NCI-H1092 treated with DMSO at 0.1 percent for 48 hours (cell line): ENCODE measurements around the gene METTL2B.
"Not testable (repeated sequence)": the region's sequence is repeated elsewhere in the genome, so short reads cannot be mapped to it uniquely, and the experiment has no call there.

Experiments
- DNase-seq: peaks from one replicate; lab custom pipeline; 2025; lab: John Stamatoyannopoulos, UW

Gene METTL2B

DNA sequence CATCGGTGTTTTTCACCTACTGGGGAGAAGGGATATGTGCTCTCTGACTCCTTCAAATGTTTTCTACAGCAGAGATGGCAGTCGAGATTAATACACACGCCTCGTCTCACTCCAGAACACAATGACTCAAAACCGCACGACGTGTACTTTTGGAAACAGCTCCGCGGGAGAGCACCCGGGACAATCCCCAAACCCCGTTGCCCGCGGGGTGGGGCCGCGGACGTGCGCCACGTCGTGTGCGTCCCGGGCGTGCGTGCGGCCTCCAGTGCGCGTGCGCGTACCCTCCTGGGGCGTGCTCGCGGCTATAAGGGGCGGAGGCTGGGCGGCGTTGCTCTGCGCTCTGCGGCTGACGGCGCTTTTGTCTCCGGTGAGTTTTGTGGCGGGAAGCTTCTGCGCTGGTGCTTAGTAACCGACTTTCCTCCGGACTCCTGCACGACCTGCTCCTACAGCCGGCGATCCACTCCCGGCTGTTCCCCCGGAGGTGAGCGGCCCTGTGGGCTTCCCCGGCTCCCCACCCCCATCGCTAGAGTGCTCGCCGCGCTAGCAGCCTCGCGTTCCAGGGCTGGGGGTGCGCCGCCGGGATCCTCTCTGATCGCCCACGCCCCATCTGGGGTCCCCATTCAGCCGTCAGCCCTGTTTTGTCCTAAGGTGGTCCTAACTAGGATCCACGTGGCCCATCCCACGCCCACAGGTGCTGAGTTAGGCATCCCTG lies 20.8 kb upstream of the METTL2B start, which contains the start of gene HILPDA:
TSS of gene HILPDA (plus strand) at position 336 of the 712 bp plus-strand sequence. CDS start 1,391 bp downstream, outside the sequence.
- peak; percentile 92 for DNase-seq

DNA sequence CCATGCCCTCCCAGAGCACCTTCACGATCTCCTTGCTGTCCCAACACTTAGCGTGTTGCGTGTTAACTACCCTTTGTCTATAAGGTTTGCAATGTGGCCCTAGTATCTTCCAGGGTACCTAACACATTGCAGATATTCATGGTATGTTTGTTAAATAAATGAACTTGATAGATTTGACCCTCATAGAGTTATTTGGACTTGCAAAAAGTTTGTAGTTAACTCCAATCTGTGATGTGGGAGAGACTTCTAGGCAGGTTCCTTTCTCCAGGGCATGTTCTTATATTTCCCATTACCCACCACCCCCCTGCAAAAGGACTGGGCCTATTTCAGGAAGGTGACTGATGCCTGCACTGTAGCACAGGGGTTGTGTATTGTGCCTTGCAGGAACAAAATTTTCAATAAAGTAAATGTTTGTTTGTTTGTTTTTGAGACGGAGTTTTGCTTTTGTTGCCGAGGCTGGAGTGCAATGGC lies 20.3 kb upstream of the METTL2B start:
- no peak for DNase-seq

DNA sequence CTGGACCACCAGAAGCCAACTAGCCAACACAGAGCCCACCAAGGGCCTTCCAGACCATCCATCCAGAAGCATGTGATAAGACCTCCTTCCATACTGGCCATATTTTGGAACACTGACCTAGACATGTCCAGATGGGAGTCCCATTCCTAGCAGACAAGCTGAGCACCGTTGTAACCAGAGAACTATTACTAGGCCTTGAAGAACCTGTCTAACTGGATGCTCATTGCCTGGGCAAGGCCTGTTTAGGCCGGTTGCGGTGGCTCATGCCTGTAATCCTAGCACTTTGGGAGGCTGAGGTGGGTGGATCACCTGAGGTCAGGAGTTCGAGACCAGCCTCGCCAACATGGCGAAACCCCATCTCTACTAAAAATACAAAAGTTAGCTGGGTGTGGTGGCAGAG lies 19.2 kb upstream of the METTL2B start:
- not testable (repeated sequence) for DNase-seq

DNA sequence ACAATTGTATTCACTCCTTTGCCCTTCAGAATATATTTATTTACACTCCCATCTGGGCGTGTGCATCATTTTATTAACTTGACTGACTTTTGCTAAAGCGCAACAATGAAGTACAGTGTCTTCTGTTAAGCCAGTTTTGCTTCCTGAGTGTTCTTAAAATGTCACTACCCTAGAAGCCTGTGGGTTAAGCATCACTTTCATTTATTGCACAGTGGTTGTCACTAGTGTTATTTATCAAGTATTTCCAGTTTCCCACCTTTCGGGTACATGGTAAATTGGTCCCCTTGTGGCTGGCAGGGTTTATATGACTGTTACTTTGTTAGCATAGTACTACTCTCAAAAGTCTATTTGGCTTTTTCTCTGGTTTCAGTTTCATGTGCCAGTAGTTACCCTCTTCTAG lies 17.6 kb upstream of the METTL2B start:
- no peak for DNase-seq

DNA sequence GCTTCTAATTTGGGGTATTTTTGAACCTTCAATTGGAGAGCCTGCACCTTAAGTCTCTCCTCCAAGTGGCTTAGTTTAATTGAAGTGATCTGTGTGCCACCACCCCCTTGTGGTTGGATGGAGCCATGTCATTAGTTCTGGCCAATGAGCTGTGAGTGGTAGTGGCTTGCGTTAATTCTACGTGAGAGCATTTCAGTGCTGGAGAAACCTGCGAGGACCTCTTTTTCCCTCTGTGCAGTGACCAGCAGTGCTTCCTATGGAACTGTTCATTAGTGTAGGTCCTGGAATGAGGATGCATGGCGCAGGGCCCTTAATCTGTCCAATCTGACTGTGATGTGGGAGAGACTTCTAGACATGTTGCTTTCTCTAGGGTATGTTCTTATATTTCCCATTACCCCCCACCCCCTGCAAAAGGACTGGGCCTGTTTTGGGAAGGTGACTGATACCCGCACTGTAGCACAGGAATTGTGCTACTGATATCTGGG lies 17.1 kb upstream of the METTL2B start:
- peak; percentile 35 for DNase-seq

DNA sequence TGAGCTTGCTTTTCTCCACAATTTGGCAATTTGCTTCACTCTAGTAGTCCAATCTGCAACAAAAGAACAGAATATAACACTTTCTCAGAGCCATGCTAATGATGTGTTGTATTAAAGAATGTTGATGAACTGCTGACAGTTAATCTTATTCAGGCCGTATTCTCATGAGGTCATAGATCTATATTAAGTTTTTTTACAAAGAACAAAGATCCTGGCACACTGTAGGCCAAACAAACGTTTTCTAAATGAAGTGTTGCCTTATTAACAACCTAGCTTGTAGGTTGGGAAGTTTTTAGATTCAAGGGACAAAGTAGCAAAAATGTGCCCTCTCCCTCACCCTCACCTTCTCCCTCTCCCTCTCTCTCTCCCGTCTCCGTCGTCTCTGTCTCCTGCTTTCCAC lies 14.1 kb upstream of the METTL2B start:
- DNase-seq, result no peak

DNA sequence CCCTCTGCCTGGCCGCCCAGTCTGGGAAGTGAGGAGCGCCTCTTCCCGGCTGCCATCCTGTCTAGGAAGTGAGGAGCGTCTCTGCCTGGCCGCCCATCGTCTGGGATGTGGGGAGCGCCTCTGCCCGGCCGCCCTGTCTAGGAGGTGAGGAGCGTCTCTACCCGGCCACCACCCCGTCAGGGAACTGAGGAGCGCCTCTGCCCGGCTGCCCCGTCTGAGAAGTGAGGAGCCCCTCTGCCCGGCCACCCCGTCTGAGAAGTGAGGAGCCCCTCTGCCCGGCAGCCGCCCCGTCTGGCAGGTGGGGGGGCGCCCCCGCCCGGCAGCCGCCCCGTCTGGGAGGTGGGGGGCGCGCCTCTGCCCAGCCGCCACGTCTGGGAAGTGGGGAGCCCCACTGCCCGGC lies 13.2 kb upstream of the METTL2B start:
- not testable (repeated sequence) for DNase-seq

DNA sequence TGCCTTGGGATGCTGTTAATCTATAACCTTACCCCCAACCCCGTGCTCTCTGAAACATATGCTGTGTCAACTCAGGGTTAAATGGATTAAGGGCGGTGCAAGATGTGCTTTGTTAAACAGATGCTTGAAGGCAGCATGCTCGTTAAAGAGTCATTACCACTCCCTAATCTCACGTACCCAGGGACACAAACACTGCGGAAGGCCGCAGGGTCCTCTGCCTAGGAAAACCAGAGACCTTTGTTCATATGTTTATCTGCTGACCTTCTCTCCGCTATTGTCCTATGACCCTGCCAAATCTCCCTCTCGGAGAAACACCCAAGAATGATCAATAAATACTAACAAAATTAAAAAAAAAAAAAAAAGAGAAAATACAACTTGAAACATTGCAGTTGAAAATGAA lies 12.6 kb upstream of the METTL2B start:
- DNase-seq, result not testable (repeated sequence)

DNA sequence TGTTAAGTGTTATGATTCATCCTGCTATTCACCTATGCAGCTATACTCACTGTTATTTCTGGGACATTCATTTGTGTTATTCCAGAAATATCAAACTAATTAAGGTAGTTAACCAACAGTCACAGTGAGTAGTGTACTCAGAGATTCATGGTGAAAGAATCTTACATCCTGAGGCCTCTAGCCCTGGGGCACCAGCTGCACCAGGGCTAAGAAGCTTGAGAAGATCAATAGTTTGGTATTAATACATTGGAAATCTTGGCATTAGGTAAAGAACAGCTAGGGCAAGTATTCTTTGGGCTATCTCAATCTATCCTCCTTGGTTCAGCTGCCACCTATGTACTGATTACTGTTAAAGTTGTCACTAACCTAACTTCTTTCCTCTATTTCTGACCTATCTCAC lies 9.7 kb upstream of the METTL2B start:
- not testable (repeated sequence) for DNase-seq

DNA sequence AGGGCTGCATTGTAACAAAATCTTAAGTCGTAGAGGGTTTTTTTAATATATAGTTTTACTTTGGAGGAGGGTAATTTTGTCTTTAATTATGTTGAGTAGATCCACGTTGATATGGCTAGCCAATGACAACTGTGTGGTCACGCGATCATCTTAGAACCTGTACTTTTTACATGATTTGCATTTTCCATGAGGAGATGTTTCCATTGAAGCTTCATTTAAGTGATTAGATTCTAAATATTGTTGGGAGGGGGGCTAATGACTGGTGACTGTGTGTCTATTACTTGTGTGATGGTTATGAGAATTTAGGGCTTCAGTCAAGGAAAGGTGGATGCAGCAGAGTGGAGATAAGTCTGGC lies 765 bp downstream of the METTL2B start:
- DNase-seq, result peak; percentile 25

DNA sequence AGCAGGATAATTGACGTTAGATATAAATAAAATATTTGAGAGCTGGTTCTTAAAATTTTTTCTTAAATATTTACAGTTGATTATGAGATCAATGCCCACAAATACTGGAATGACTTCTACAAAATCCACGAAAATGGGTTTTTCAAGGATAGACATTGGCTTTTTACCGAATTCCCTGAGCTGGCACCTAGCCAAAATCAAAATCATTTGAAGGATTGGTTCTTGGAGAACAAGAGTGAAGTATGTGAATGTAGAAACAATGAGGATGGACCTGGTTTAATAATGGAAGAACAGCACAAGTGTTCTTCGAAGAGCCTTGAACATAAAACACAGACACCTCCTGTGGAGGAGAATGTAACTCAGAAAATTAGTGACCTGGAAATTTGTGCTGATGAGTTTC lies 2.5 kb downstream of the METTL2B start:
- DNase-seq, result not testable (repeated sequence)

DNA sequence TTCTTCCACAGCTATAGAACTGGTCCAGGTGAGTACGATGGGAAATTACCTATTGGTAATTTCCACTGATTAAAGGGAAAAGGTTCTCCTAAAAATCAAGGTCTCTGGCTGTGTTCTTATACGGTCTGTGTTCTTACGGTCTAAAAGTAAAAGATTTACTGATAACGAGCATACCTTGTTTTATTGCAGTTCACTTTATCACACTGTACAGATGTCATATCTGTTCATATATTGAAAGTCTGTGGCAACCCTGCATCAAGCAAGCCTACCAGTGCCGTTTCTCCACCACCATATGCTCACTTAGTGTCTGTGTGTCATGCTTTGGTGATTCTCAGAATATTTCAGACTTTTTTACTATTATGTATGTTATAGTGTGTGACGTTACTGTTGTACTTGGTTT lies 11.6 kb downstream of the METTL2B start:
- DNase-seq, result not testable (repeated sequence)

DNA sequence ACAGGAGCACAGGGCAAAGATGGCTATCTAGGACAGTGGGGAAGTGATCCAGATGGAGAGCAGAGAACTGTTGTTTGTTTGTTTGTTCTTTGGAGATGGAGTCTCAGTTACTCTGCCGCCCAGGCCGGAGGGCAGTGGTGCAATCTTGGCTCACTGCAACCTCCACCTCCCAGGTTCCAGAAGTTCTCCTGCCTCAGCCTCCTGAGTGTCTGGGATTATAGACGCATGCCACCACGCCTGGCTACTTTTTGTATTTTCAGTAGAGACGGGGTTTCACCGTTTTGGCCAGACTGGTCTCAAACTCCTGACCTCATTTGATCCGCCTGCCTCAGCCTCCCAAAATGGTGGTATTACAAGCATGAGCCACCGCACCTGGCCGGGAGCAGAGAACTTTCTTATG lies 20.9 kb downstream of the METTL2B start:
- no peak for DNase-seq

DNA sequence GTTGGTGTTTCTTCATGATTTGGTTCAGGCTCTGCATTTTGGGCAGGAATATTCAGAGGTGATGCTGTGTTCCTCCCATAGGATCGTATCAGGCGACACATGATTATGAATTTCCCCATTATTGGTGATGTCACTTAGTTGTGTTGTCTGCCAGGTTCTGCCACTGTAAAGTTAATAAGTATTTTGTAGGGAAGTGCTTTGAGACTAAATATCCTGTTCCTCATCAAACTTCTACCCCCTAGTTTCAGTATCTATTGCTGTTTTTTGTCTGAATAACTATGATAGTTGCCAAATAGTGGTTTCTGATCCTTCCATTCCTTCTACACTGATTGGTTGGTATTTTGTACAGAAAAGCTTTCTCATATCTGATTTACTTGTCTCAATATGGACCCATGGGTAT lies 28.9 kb downstream of the METTL2B start:
- not testable (repeated sequence) for DNase-seq

DNA sequence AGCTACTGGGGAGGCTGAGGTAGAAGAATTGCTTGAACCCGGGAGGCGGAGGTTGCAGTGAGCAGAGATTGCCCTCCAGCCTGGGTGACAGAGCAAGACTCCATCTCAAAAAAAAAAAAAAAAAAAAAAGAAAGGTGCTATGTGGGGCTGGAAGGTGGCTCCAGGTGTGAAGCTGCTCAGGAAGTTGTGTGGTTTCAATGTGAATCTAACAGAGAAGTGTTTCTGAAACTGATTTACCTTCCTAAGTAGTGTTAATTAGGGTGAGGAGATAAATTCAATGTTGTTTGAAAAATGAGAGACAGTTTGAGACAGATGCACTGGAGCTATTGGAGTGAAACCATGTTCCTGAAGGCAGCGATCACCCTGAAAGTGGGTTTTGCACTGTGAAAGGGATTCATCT lies 30.3 kb downstream of the METTL2B start:
- not testable (repeated sequence) for DNase-seq

DNA sequence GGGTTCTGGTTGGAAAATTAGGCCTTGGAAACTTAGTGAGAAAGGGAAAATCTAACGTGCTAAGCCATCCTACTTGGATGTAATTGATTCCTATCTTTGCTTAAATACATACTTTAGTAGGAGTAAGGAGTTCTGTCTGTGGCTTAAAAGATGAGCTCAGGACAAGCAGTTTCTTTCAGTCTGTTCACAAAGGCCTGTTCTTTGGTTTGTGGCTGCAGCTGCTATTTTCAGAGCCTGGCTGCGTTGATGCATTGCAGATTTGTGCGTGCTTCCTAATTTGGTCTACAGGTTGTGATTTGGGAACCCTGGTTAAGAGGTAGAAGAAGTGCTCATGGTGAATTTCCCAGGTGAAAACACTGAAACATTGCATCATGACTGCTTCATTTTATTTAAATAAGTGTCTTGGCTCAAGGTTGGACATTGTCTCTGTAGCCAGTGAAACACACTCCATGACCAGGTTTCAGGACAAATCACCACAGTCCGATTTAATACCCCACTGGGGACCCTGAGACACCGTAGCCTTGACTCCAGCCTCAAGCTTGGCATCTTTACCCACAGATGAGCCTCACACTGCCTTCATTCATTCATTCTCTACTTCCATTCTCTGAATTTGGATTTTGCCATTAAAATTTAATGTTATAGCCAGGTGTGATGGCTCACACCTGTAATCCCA lies 30.9 kb downstream of the METTL2B start:
- not testable (repeated sequence) for DNase-seq

DNA sequence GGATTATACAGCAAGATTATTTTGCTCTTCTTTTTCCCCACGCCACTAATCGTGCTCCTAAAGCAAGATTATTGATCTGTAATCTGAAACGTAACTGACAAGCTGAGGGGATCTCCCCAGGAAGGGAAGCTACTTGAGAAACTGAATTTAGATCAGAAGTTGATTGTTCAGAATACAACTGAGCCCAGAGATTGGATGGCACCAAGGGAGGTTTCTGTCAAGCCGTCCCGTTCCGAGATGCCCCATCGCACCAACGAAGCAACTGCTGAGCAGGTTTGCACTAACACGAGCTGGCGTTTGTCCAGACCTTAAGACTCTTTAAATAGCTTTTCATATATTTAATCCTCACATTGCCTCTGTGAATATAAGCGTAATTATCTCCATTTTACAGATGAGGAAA lies 35.1 kb downstream of the METTL2B start:
- DNase-seq, result not testable (repeated sequence)

DNA sequence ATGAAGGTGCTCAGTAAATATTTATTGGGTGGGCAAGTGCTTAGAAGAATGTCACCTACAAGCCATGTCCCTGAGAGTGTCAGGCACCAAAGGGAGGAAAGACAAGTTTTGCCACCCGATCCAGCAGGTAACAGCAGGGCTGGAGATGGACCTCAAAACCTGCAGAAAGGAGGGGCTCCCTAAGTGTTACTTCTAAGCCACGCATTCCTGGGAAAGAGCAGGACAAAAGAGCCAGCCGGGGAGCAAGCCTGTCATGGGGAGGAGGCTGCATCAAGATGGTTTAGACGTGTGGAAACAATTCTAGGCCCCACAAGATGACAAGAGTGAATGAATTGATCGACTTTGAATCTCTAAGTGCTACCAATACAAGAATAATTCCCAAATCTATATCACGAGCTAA lies 38.7 kb downstream of the METTL2B start:
- not testable (repeated sequence) for DNase-seq

DNA sequence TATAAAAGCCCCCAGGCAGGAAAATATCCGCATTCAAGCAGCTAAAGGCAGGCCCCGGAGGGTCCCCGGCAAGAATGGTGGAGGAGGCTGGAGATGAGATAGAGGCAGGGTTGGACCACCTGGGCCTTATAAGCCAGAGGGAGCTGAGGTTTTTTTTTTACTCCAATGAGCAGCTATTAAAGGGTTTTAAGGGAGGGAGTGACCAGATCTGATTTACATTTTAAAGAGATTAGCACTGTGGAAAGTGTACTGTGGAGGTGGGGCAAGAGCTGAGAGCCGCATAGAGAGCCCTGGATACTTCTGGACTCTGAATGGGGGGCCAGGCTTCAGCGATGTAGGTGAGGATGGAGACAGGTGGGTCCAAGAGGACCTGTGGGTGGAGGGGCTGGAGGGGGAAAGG lies 40.5 kb downstream of the METTL2B start:
- DNase-seq, result not testable (repeated sequence)

DNA sequence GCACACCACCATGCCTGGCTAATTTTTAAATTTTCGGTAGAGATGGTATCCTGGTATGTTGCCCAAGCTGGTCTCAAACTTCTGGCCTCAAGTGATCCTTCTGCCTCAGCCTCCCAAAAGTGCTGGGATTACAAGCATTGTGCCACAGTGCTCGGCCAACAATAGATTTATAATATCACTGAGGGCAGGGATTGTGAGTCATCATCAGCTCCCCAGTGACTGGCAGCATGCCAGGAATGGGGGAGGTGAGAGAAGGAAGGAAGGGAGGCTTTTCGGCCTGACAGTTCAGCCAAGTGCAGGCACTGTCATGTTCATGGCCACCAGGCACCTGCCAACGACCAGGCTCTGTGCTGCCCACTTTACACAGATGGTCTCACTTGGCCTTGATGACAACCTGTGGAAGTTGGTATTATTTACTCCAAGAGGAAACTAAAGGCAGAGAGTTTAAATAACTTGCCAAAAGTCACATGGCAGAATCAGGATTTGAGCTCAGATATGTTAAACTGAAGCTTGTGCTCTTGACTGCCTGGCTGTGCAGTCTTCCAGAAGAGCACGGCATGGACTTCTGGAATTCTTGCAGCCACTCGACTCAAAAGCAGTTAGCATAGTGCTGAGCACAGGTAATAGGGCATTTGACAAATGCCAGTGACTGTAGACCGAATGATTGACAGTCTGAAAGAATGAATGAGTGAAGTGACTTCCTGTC lies 46.8 kb downstream of the METTL2B start:
- DNase-seq, result not testable (repeated sequence)

DNA sequence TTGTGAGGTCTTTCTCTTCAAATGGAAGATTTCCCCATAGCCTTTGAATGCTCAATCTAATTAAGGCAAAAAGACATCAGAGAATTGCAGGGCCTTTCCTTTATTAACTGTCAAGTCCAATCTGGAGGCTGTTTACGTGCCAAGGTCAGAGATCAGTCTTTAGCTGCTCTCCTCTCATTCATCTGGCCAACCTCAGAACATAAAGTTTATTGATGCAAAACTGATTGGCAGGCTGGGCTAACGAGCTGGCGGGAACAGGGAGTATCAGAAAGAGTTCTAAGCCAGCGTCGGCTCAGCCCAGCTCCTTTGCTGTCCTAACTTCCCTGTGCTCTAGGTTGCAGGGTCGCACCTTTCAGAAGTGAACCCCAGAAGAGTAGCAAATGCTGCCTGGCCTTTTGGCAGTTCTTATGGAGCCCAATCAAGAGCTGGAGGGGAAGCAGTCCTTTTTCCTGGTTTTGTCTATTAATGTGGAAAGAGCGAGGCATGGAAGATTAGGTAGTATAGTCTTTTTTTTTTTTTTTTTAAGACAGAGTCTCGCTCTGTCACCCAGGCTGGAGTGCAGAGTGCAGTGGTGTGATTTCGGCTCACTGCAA lies 47.5 kb downstream of the METTL2B start:
- not testable (repeated sequence) for DNase-seq

DNA sequence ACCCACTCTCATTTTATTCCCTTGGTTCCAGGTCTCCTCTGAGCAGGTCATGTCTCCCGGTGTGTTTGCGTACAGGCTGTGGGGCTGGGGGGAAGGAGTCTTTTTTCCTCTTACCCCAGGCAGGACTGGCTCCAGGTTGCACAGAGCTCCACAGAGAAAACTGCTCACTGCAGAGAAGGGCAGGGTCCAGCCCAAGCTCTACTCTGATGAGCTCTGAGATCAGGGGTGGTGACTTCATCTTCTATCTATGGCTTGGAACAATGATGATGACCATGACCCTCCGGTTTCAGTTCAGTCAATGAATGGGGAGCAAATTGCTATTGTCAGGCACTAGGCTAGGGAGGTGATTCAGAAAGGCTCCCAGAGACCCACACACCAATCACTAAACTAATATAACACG lies 49.0 kb downstream of the METTL2B start:
- not testable (repeated sequence) for DNase-seq
